HEK293 (cell line): ENCODE data around the gene ATP6V1F.

Experiments used
- CTCF ChIA-PET: fragments of 350-600 bp; formaldehyde crosslinking; extraction: SDS; loops from one replicate; lab custom pipeline; 2021; ENCODE audit warnings: antibody characterized with exemption; lab: Yijun Ruan, JAX
- POLR2A ChIA-PET: fragments of 300-600 bp; formaldehyde crosslinking; extraction: SDS; loops from one replicate; lab custom pipeline; 2020; ENCODE audit warnings: antibody characterized with exemption, inconsistent platforms; lab: Yijun Ruan, JAX
- H3K27ac ChIP-seq: fragments of 200-500 bp; sonication (Bioruptor generic); 2 replicates; pipeline ENCODE4 v1.5.1; 2014; ENCODE audit warnings: low read depth, low read length, control low read depth, inconsistent platforms; ENCODE audit errors: extremely low read depth
- H3K36me3 ChIP-seq, 2 experiments: fragments of 200-500 bp in 1 of 2; sonication (Bioruptor generic) in 1 of 2; 1 replicate in 1 of 2; 2 replicates in 1 of 2; pipeline ENCODE4 v1.5.1; 2014 to 2017; ENCODE audit warnings: inconsistent platforms in 2 of 2, low read length in 2 of 2; ENCODE audit not compliant: control insufficient read depth in 2 of 2, insufficient read depth in 1 of 2
- H3K4me1 ChIP-seq: fragments of 200-500 bp; sonication (Bioruptor generic); 2 replicates; pipeline ENCODE4 v1.5.1; 2014; ENCODE audit warnings: mild to moderate bottlenecking, low read length, inconsistent platforms; ENCODE audit not compliant: control insufficient read depth, insufficient read depth
- H3K4me3 ChIP-seq: 2 replicates; pipeline ENCODE4 v1.5.1; 2011; ENCODE audit warnings: low read depth, mild to moderate bottlenecking, control low read depth, low read length, moderate library complexity
- H3K9me3 ChIP-seq: fragments of 200-500 bp; sonication (Bioruptor generic); 2 replicates; pipeline ENCODE4 v1.5.1; 2014; ENCODE audit warnings: low read depth, low read length, inconsistent platforms; ENCODE audit not compliant: control insufficient read depth, insufficient read depth
- EGR2 ChIP-seq: fragments of 450-650 bp; formaldehyde crosslinking; IDR thresholded peaks from 2 replicates; pipeline ENCODE4 v1.5.1; 2016; ENCODE audit warnings: low read depth, missing biosample characterization, missing genetic modification characterization
- GLIS1 ChIP-seq: fragments of 450-650 bp; formaldehyde crosslinking; IDR thresholded peaks from 2 replicates; pipeline ENCODE4 v1.5.1; 2016; ENCODE audit warnings: missing biosample characterization, missing genetic modification characterization
- GLIS2 ChIP-seq: fragments of 450-650 bp; formaldehyde crosslinking; IDR thresholded peaks from 2 replicates; pipeline ENCODE4 v1.5.1; 2016; ENCODE audit warnings: missing biosample characterization, missing genetic modification characterization
- SCRT1 ChIP-seq: fragments of 450-650 bp; formaldehyde crosslinking; IDR thresholded peaks from 2 replicates; pipeline ENCODE4 v1.5.1; 2016; ENCODE audit warnings: missing biosample characterization, missing genetic modification characterization, borderline replicate concordance
- YY1 ChIP-seq: fragments of 450-650 bp; formaldehyde crosslinking; IDR thresholded peaks from 2 replicates; pipeline ENCODE4 v1.5.1; 2018; ENCODE audit warnings: missing biosample characterization, missing genetic modification characterization
- ZFHX2 ChIP-seq: fragments of 450-650 bp; formaldehyde crosslinking; conservative IDR thresholded peaks from 2 replicates; pipeline ENCODE4 v1.5.1; 2016; ENCODE audit warnings: missing biosample characterization, missing genetic modification characterization
- ZFP37 ChIP-seq: fragments of 450-650 bp; formaldehyde crosslinking; IDR thresholded peaks from 2 replicates; pipeline ENCODE4 v1.5.1; 2016; ENCODE audit warnings: missing biosample characterization, missing genetic modification characterization
- ZNF138 ChIP-seq: fragments of 450-650 bp; formaldehyde crosslinking; IDR thresholded peaks from 2 replicates; pipeline ENCODE4 v1.5.1; 2016; ENCODE audit warnings: missing biosample characterization, missing genetic modification characterization, borderline replicate concordance
- ZNF140 ChIP-seq: fragments of 450-650 bp; formaldehyde crosslinking; IDR thresholded peaks from 2 replicates; pipeline ENCODE4 v1.5.1; 2016; ENCODE audit warnings: missing biosample characterization, missing genetic modification characterization
- ZNF239 ChIP-seq: fragments of 450-650 bp; formaldehyde crosslinking; IDR thresholded peaks from 2 replicates; pipeline ENCODE4 v1.5.1; 2016; ENCODE audit warnings: missing biosample characterization, missing genetic modification characterization
- ZNF529 ChIP-seq: fragments of 450-650 bp; formaldehyde crosslinking; IDR thresholded peaks from 2 replicates; pipeline ENCODE4 v1.5.1; 2017; ENCODE audit warnings: missing genetic modification characterization, missing biosample characterization; ENCODE audit not compliant: insufficient replicate concordance
- ZNF610 ChIP-seq: fragments of 450-650 bp; formaldehyde crosslinking; IDR thresholded peaks from 2 replicates; pipeline ENCODE4 v1.5.1; 2016; ENCODE audit warnings: missing biosample characterization, missing genetic modification characterization, borderline replicate concordance
- ZNF623 ChIP-seq: fragments of 450-650 bp; formaldehyde crosslinking; IDR thresholded peaks from 2 replicates; pipeline ENCODE4 v1.5.1; 2016; ENCODE audit warnings: missing biosample characterization, missing genetic modification characterization
- ZNF777 ChIP-seq: fragments of 450-650 bp; formaldehyde crosslinking; IDR thresholded peaks from 2 replicates; pipeline ENCODE4 v1.5.1; 2017; ENCODE audit warnings: missing biosample characterization, missing genetic modification characterization, borderline replicate concordance
- ZNF791 ChIP-seq: fragments of 450-650 bp; formaldehyde crosslinking; IDR thresholded peaks from 2 replicates; pipeline ENCODE4 v1.5.1; 2016; ENCODE audit warnings: missing biosample characterization, missing genetic modification characterization
- ZSCAN30 ChIP-seq: fragments of 450-650 bp; IDR thresholded peaks from 2 replicates; pipeline ENCODE4 v1.5.1; 2018; ENCODE audit warnings: missing biosample characterization, mild to moderate bottlenecking, missing genetic modification characterization, moderate library complexity
- TF ChIP-seq, protein P1 (sequence below): fragments of 450-650 bp; formaldehyde crosslinking; IDR thresholded peaks from 2 replicates; pipeline ENCODE4 v1.5.1; 2016; ENCODE audit warnings: missing biosample characterization, missing genetic modification characterization
- TF ChIP-seq, protein P2 (sequence below): fragments of 450-650 bp; formaldehyde crosslinking; IDR thresholded peaks from 2 replicates; pipeline ENCODE4 v1.5.1; 2016; ENCODE audit warnings: missing biosample characterization, missing genetic modification characterization
- TF ChIP-seq, protein P3 (sequence below): fragments of 450-650 bp; formaldehyde crosslinking; IDR thresholded peaks from 2 replicates; pipeline ENCODE4 v1.5.1; 2016; ENCODE audit warnings: missing biosample characterization, missing genetic modification characterization

ATP6V1F gene

DNA sequence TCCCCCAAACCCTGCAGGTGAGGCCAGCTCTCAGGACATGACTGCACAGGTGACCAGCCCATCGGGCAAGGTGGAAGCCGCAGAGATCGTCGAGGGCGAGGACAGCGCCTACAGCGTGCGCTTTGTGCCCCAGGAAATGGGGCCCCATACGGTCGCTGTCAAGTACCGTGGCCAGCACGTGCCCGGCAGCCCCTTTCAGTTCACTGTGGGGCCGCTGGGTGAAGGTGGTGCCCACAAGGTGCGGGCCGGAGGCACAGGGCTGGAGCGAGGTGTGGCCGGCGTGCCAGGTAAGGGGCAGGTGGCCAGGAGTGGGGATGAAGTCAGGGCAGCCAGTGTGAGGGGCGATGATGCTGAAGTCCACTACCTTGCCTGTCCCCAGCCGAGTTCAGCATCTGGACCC is 8.3 kb upstream of the ATP6V1F start:
- no peaks in the 10 kb centered on the region for H3K9me3 ChIP-seq
- no peak overlapping the region for H3K4me3 ChIP-seq
- TF ChIP-seq, protein P1, sequence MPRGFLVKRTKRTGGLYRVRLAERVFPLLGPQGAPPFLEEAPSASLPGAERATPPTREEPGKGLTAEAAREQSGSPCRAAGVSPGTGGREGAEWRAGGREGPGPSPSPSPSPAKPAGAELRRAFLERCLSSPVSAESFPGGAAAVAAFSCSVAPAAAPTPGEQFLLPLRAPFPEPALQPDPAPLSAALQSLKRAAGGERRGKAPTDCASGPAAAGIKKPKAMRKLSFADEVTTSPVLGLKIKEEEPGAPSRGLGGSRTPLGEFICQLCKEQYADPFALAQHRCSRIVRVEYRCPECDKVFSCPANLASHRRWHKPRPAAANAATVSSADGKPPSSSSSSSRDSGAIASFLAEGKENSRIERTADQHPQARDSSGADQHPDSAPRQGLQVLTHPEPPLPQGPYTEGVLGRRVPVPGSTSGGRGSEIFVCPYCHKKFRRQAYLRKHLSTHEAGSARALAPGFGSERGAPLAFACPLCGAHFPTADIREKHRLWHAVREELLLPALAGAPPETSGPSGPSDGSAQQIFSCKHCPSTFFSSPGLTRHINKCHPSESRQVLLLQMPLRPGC (tag by site-specific recombination) = no peak
- TF ChIP-seq ZNF138 (tag by site-specific recombination) (no peak), SCRT1 (tag by site-specific recombination) (no peak)
- H3K4me1 ChIP-seq = no peaks in the 10 kb centered on the region
- H3K36me3 ChIP-seq = peaks cover 0 to 81% of the 10 kb centered on the region in 2 experiments; a peak in 1 of 3 replicates
- ChIA-PET POLR2A (no interaction called here), CTCF (no interaction called here)
- H3K27ac ChIP-seq = no peak overlapping the region

DNA sequence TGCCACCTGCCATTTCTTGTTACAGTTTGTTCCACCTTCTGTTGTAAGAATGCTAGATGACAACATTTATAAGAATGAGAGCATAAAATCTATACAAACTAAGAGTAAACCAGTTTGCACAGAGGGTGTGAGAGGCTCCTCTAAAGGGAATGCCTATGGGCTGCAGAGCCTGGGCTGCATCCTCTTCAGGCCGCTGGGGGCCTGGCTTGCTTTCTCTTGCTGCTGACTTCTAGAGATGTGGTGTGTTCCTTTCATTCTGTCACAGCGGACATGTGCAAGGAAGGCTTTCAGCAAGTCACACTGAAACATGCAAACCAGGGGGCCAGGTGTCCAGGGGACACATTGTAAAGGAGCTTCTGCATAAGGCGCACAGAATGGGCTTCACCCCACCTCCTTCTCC is 7.1 kb upstream of the ATP6V1F start:
- Histone ChIP-seq H3K9me3 (no peaks in the 10 kb centered on the region), H3K36me3 (peaks cover 0 to 70% of the 10 kb centered on the region in 2 experiments; a peak in 1 of 3 replicates), H3K4me3 (no peak overlapping the region), H3K4me1 (no peaks in the 10 kb centered on the region), H3K27ac (no peak overlapping the region)
- ChIA-PET CTCF (interaction anchor here (0.5 kb wide), 1 partner anchor 71 kb away, joined by 4 read pairs; no protein-coding TSS in a partner anchor), POLR2A (no interaction called here)
- TF ChIP-seq GLIS2 (tag by site-specific recombination) (peak; percentile 21), GLIS1 (tag by site-specific recombination) (peak; percentile 52; the same call in 1 of the 2 replicates)
- TF ChIP-seq, protein P1 (tag by site-specific recombination) = no peak

DNA sequence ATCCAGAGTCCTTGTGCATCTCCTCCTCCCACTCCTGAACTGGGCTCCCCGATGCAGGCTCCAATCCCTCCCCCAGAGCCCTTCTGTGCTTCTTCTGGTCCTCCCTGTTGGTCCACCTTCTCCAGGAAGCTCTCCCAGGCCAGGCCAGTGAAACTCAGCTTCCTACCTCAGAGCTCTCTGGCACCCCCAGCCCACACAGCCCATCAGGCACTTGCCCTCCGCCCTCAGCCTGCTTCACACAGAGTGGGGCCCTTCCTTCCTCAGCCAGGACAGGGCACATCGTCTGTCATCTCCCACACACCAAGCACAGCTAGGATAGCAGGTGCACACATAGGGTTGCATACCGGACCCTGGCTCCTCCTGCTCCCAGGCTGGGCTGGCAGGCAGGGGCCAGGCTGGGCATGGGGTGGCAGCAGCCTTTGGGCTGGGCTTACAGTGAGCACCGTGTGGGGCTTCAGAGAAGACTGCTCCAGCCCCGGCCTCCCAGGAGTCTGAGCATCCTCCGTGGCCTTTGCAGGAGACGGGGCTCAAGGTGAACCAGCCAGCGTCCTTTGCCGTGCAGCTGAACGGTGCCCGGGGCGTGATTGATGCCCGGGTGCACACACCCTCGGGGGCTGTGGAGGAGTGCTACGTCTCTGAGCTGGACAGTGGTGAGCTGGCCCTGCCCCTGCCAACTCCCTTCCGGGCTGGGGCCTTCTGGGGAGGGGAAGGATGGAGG is 6.5 kb upstream of the ATP6V1F start:
- ChIA-PET POLR2A (no interaction called here), CTCF (no interaction called here)
- TF ChIP-seq ZNF140 (tag by site-specific recombination) (no peak), GLIS1 (tag by site-specific recombination) (peak; percentile 18; the same call in 1 of the 2 replicates), EGR2 (peak; percentile 70), ZNF623 (tag by site-specific recombination) (no peak), ZNF777 (tag by site-specific recombination) (no peak), ZFHX2 (tag by site-specific recombination) (peak; percentile 70), YY1 (no peak), ZSCAN30 (tag by site-specific recombination) (no peak), ZNF529 (tag by site-specific recombination) (no peak), ZNF610 (no peak), ZNF239 (tag by site-specific recombination) (no peak), ZNF791 (tag by site-specific recombination) (no peak), ZFP37 (no peak)
- TF ChIP-seq, protein P2, sequence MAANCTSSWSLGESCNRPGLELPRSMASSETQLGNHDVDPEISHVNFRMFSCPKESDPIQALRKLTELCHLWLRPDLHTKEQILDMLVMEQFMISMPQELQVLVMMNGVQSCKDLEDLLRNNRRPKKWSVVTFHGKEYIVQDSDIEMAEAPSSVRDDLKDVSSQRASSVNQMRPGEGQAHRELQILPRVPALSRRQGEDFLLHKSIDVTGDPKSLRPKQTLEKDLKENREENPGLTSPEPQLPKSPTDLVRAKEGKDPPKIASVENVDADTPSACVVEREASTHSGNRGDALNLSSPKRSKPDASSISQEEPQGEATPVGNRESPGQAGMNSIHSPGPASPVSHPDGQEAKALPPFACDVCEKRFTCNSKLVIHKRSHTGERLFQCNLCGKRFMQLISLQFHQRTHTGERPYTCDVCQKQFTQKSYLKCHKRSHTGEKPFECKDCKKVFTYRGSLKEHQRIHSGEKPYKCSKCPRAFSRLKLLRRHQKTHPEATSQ (tag by site-specific recombination) = no peak
- TF ChIP-seq, protein P3, sequence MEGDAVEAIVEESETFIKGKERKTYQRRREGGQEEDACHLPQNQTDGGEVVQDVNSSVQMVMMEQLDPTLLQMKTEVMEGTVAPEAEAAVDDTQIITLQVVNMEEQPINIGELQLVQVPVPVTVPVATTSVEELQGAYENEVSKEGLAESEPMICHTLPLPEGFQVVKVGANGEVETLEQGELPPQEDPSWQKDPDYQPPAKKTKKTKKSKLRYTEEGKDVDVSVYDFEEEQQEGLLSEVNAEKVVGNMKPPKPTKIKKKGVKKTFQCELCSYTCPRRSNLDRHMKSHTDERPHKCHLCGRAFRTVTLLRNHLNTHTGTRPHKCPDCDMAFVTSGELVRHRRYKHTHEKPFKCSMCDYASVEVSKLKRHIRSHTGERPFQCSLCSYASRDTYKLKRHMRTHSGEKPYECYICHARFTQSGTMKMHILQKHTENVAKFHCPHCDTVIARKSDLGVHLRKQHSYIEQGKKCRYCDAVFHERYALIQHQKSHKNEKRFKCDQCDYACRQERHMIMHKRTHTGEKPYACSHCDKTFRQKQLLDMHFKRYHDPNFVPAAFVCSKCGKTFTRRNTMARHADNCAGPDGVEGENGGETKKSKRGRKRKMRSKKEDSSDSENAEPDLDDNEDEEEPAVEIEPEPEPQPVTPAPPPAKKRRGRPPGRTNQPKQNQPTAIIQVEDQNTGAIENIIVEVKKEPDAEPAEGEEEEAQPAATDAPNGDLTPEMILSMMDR (tag by site-specific recombination) = no peak
- Histone ChIP-seq H3K4me3 (no peak overlapping the region), H3K36me3 (peaks cover 0 to 64% of the 10 kb centered on the region in 2 experiments; a peak in 1 of 3 replicates), H3K27ac (no peak overlapping the region), H3K4me1 (no peaks in the 10 kb centered on the region), H3K9me3 (no peaks in the 10 kb centered on the region)
